Heart left ventricle (tissue), 13 donors: ENCODE measurements around the gene DPY19L3.

Source experiments
- POLR2A ChIP-seq, 2 donors: fragments of 450-650 bp; IDR thresholded peaks; one replicate each; pipeline ENCODE4 v1.6.1; 2017; ENCODE audit warnings: antibody characterized with exemption in 2 of 2, mild to moderate bottlenecking in 2 of 2, moderate library complexity in 2 of 2
- TF ChIP-seq, protein P1 (sequence below), 12 donors: fragments of 200-600 bp; sonication (generic) in 4 of 12; IDR thresholded peaks; one replicate each; pipeline versions ENCODE4 v1.5.0 to v1.8.0; 2018 to 2022; ENCODE audit warnings: antibody characterized with exemption in 12 of 12, mild to moderate bottlenecking in 5 of 12
- donor health status: ischemic (EF 13 %, LVEDD 7.1; RV severe dilation, severe dysfunction).
- donor health status: DM: no; HTN: yes; CAD: no.
- donor health status: DM: no; HTN: no; CAD: no.
- donor health status: ischemic (EF 25% LVEDD 6.9; RV normal size, moderate dysfunction).
- donor health status: ischemic (EF 25% LVEDD 5.7; RV mildly dilated, moderate dysfunction).
- donor health status: ischemic (EF 35%, LVEDD 5.7; RV mildly dilated, moderate dysfunction).
- donor health status: nonischemic (EF 11% LVEDD 7.7; RV severe dilation, severe dysfunction).
- donor health status: DM: yes; HTN: yes; CAD: no.
- donor health status: PGD.
- donor health status: ischemic (EF 29% LVEDD 5.4; RV normal size, mild dysfunction).
- donor health status: nonischemic (EF 23%, LVEDD 6.1; RV moderate dilation, normal function).

DNA sequence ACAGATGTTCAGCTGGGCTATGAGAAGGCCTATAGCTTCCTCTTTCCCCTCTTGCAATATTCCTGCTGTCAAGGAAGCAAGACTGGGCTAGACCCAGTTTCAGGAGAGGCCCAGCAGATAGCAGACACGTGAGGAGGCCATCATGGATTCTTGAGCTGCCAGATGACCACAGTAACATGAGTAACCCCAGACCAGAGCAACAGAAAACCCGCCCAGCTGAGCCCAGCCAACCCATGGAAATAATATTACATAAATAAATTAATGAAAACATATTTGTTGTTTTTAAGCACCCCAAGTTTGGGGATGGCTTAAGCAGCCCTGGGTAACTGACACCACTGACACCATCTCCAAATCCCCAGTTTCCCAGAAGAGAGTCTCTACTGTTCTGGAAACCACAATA, 125.2 kb downstream of the DPY19L3 start:
- TF ChIP-seq, protein P1, sequence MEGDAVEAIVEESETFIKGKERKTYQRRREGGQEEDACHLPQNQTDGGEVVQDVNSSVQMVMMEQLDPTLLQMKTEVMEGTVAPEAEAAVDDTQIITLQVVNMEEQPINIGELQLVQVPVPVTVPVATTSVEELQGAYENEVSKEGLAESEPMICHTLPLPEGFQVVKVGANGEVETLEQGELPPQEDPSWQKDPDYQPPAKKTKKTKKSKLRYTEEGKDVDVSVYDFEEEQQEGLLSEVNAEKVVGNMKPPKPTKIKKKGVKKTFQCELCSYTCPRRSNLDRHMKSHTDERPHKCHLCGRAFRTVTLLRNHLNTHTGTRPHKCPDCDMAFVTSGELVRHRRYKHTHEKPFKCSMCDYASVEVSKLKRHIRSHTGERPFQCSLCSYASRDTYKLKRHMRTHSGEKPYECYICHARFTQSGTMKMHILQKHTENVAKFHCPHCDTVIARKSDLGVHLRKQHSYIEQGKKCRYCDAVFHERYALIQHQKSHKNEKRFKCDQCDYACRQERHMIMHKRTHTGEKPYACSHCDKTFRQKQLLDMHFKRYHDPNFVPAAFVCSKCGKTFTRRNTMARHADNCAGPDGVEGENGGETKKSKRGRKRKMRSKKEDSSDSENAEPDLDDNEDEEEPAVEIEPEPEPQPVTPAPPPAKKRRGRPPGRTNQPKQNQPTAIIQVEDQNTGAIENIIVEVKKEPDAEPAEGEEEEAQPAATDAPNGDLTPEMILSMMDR (IDR thresholded peaks at IDR 0.05), result no peak
- no peak for TF ChIP-seq POLR2A (IDR thresholded peaks at IDR 0.05)
